ENCODE results near the gene MAEA.

MAEA gene

DNA sequence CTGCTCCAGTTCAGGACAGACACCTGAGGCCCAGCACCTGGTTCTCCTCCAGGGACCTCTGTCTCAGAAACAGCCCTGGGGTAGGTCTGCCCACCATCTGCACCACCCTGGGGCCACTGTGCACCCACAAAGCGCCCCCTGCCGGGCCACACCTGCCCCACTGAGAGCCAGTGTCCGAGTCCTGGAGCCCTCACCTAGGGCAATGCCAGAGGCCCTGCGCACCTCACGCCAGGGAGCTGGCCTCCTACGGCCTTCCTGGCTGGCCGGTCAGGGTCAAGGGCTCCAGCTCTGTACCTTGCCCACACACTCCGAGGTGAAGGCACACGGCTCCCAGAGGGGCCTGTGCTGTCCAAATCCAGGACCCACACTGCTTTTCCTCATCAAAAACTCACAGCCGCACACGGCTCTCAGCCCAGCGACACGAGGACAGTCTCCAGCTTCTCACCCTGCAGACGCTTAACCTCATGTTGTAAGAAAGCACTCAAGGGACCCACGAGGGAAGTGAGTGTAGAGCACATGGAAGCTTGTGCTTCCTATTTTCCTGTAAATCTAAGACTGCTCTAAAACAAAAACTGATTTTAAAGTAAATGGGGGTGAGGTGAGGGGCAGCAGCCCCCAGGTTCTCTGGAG, 46.1 kb upstream of the MAEA start:
- TF ChIP-seq, protein P1, sequence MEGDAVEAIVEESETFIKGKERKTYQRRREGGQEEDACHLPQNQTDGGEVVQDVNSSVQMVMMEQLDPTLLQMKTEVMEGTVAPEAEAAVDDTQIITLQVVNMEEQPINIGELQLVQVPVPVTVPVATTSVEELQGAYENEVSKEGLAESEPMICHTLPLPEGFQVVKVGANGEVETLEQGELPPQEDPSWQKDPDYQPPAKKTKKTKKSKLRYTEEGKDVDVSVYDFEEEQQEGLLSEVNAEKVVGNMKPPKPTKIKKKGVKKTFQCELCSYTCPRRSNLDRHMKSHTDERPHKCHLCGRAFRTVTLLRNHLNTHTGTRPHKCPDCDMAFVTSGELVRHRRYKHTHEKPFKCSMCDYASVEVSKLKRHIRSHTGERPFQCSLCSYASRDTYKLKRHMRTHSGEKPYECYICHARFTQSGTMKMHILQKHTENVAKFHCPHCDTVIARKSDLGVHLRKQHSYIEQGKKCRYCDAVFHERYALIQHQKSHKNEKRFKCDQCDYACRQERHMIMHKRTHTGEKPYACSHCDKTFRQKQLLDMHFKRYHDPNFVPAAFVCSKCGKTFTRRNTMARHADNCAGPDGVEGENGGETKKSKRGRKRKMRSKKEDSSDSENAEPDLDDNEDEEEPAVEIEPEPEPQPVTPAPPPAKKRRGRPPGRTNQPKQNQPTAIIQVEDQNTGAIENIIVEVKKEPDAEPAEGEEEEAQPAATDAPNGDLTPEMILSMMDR (IDR thresholded peaks at IDR 0.05), result peak; percentile 19; the same call in 1 of the 2 replicates

DNA sequence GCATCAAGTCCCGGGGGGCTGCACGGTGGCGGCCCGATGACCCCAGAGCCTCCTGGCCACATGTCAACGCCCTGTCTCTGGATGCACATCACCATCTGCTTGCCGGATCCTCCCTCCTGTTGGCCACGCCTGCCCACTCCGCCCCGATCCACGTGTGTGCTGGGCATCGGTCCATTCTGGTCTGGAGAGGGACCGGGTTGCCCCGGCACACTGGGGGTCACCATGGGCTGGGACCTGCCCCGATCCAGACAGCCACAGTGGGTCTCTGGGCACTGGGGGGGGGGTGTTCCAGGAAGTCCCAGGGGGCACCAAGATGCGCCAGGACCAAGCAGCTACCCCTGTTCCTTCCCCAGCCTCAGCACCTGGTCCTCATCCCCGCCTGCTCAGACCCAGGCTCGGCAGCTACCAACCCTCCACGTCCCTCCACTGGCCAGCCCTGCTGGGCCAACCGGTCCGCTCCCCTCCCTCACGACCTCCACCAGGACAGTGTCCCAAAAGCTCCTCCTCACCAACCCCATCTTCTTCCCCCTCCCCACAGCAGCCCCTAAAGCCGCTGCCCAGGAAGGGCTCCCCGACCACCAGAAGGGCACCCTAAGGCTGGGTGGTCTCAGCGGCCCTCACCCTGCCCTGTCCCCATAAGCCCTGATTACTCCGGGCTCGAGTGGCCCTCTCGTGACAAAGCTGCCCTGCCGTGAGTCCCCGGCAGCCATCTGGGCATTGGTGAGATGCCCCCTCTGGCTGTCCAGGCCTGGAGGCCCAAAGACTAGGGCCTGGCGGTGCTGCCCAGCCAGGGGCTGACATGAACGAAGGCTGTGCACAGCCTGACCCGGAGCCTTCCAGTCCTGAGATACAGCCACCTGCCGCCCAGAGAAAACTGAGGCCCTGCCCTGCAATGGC, 45.4 kb upstream of the MAEA start:
- TF ChIP-seq, protein P1 (IDR thresholded peaks at IDR 0.05), result no peak

DNA sequence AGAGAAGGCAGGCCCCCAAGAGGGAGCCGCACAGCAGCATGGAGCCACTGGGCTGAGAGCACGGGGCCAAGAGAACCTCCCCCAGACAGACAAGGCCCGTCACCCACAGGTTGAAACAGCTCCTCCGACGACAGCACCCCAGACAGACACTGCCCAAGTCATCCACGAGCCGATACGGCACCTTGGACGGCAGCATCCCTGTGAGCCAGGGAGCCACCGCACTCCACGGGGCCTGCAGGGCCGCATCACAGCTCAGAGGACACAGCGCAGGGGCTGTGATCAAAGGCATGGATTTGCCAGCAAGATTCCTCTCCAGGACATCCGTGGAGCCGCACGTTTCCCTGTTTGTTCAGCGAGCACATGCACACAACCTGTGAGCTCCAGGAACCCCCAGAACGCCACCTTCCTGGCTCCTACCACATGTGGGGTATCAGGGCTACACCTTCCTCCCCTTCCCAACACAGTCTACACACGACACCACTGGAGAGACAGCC, 44.7 kb upstream of the MAEA start:
- TF ChIP-seq, protein P1 (IDR thresholded peaks at IDR 0.05), result no peak

DNA sequence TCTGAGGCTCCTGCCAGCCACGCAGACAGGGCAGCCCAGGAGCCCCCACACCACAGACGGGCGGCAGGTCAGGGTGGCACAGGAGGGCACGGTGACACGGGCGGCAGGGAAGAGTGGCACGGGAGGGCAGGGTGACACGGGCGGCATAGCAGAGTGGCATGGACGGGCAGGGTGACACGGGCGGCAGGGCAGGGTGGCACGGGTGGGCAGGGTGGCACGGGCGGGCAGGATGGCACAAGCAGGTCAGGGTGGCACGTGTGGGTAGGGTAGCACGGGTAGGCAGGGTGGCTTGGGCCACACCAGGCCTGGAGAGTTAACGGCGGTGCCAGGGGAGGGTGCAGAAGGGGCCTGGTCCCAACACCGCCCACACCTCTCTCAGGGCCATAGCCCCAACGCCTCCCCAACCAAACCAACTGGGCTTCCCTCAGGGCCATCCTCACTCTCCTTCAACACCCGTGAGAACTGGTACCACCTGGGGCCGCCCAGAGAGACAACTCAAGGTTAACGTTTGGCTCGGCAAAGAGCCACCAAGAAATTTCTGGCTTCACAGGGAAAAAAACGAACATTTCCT, 44.1 kb upstream of the MAEA start:
- TF ChIP-seq, protein P1 (IDR thresholded peaks at IDR 0.05), result no peak

DNA sequence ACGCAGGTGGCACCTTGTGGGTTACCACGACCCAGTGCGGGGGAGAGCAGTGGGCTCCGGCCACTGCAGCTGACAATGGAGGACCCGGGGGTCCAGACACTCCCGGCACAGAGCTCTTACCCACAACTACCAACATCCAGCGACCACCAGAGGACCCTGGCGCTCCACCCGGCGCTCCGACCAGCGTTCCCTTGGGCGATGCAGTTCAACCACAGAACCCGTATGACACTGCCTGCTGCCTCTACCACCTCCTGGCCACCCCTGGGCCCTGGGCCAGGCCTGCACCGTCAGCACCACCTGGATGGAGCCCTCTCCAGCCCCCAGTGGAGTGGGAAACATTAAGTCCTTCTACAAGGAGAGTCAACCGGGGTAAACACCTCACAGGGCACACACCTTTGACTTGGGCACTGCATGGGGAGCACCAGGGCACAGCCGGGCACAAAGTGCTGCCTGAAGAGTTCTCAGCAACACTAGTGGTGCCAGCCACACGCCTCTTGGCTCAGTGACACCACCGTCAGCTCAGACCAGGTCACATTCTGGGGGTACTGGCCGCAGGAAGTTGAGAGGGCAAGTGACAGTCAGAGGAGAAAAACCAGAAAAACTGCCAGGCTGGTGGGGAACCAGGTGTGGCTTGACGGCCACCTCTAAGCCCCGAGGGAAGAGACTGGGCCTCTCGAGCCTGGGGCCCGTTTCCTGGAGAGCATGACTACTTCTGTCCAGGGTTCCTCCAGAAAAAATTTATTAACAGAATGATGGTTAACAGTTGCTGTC, 43.4 kb upstream of the MAEA start:
- TF ChIP-seq, protein P1 (IDR thresholded peaks at IDR 0.05), result no peak

DNA sequence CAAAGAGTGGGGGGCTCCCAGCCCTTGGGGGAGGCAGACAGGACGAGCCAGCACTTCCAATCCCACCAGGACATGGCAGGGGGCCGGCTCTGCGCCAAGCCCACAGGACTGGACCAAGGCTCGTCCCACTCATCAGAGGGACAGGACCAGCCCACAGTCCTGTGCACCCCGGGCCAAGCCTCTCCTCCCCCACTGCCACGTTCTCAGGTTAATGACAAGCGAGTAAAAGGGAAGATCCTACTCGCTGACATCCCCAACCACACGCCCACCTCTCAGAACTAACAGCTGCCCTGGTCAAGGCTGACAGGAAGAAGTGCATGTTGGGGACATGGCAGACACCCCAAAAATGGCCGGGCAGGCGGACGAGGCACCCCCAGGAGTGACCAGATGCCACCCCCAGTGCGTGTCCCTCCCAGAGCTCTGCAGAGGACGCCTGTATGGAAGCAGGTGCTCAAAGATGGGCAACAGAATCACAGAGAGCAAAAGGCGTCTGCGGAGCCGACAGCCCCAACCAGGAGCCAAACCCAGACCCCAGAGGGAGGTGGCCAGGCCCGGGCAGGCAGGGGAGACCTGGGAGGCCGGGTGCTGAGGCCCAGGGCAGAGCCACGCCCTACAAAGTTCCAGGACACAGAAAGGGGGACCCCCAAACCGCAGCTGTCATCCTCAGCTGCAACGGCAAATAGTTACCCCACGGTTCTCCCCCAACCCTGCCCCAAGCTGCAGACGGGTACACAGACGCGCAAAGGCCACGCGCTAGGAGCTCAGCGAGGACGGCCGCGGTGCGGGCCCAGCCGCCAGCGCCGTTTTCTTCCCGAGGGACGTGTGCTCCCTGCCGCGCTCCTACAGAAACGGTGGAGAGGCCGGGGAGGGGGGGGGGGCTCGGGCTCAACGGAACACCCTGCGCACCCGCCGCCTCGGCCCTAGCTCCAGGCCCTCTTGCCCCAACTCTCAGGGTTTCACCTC, 42.5 kb upstream of the MAEA start:
- TF ChIP-seq, protein P1 (IDR thresholded peaks at IDR 0.05), result no peak
